Measurements from ENCODE around the gene INSYN2B. TPM values are rescaled to one million over a fixed set of nuclear protein-coding genes. Genes with fewer than 3 reads are reported as not detected.

Gene INSYN2B
- total and polyA plus RNA-seq, 2 of the 8 experiments (the other 6 are each of a cell fraction or from before 2014, with no cell fraction given): not detected

GRCh38 chr5:170006021-170006420, 25.7 kb upstream of the INSYN2B start (continued):
- TF ChIP-seq JUND (IDR thresholded peaks at IDR 0.05; ENCODE audit: low read length) (no peak), NRF1 (IDR thresholded peaks at IDR 0.05; ENCODE audit: low read depth, low read length) (no peak), TEAD4 (IDR thresholded peaks at IDR 0.05; ENCODE audit: low read depth, low read length) (no peak), RBBP5 (IDR thresholded peaks at IDR 0.05; ENCODE audit: borderline replicate concordance, low read depth, low read length) (no peak)
